ENCODE measurements around the gene LMX1A.

- no peak for TF ChIP-seq CTCF (IDR thresholded peaks at IDR 0.05)
- no peak for TF ChIP-seq POLR2A (IDR thresholded peaks at IDR 0.05)
- no peak for TF ChIP-seq POLR2AphosphoS5 (IDR thresholded peaks at IDR 0.05)
- TF ChIP-seq EP300 (IDR thresholded peaks at IDR 0.05): no peak
Measured at GRCh38 chr1:165342587-165342986, 13.9 kb downstream of the LMX1A start.

Measured in sigmoid colon (tissue), 4 donors.